CD4-positive, alpha-beta T cell treated with Interferon alpha-2 for 1 hour (primary cell): ENCODE measurements around the gene PTPN14.
"Not testable (repeated sequence)": the region's sequence is repeated elsewhere in the genome, so short reads cannot be mapped to it uniquely, and the experiment has no call there.

Source experiments
- DNase-seq, 2 donors: peaks; one replicate each; pipeline ENCODE4 v3.0.0-alpha.2; 2020 to 2022

PTPN14 gene

GRCh38 chr1:214506972-214507431 is 44.4 kb downstream of the PTPN14 start:
- DNase-seq: no peak

DNA sequence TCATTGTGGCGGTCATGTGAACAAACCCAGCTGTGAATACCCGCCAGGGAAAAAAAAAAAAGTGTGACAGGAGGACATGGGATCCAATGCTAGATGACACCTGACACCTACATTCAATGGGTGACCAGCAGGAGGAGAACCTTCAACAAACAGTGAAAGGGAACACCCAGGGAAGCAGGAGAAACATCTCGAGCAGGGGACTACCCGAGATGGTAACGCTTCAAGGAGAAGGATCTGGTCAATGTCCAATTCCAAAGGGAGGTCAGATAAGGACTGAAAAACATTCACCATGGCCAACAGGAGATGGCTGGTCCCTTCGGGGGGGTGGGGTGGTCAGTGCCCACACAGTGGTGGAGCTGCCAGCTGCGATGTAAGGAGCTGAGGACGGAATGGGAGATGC is 46.3 kb downstream of the PTPN14 start:
- no peak for DNase-seq

- no peak for DNase-seq
Measured at GRCh38 chr1:214504330-214504729, 47.1 kb downstream of the PTPN14 start.

- DNase-seq: no peak
Measured at GRCh38 chr1:214503553-214503952, 47.8 kb downstream of the PTPN14 start.

DNA sequence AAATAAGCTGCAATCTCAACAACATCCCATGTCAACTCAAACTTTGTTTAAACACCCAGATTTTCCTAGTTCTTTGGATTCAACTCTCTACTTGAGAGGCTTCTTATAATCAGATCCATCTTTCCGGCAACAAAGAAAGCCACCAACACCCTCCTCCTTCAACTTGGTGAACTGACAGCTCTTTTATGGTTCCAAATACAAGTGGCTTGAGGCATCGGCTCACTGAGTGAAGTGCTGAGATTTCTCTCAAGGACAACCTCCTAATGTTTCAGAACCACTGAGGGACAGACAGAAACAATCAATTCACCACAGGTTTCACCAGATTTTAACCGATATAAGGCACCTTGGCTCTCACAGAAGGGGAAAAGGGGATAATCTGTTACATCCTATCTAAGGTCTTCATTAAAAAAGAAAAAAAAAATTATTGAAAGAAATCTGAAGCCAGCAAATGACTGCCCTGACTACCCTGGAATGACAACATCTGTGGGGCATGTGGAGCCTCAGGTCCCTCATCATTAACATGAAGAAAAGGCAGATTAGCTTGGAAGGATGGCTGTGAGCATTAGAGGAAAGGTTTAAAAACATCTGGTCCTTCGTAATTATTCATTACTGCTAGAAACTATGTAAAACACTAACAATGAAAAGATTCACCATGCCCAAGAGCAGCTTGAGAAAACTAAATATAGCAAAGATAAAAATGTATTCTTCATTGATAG is 50.9 kb downstream of the PTPN14 start:
- DNase-seq: no peak

DNA sequence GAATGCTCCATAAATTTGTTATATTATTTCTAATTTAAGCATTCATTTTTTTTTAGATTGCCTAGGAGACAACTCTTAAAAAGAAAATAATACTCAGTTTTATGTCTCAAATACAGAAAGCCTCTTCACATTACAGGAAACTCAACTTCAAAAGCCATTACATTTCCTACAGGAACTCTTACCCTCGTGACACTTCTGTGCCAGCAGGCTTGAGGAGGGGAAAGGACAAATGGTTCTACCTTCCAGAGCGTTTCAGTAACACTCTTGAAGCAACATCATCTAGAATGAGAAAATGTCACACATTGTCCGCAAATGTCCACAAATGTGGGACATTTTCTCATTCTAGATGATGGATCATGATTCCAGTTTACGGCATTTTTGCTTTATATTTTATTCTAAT is 51.7 kb downstream of the PTPN14 start:
- DNase-seq: no peak

GRCh38 chr1:214498021-214498420 is 53.4 kb downstream of the PTPN14 start:
- no peak for DNase-seq

DNA sequence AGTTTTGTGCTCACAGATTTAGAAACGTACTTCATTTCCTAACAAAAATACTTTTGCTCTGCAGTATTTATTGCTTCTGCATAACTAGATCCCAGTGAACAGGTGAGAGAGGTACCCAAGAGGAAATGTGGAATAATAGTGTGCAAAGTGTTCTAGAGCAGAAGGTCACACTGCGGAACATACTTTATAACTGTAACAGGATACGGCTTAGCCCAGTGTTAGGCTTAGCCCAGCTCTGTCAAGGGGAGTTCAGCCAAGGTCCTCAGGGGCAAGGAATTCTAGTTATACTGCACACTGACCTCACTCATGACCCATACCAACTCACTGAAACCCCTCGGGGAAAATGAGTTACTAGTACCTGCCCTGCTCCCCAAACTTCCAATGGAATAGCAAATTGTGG is 55.3 kb downstream of the PTPN14 start:
- no peak for DNase-seq

DNA sequence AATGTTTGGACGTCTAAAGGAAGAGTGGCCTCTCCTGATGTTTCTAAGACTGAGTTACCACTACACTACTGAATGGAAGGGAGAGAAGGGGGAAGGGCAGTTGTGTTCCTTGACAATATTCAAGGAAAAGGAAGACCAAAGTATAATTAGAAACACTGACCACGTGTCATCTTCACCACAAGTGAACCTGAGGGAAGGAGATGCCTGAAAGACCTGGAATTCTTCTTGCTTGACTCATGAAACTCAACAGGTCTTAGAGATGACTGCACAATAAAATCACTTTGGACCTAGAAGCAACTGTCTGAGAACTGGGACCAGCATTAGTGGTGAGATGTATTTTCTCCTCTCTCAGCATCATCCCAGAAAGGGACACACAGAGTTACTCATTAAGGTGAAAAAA is 56.7 kb downstream of the PTPN14 start:
- no peak for DNase-seq

DNA sequence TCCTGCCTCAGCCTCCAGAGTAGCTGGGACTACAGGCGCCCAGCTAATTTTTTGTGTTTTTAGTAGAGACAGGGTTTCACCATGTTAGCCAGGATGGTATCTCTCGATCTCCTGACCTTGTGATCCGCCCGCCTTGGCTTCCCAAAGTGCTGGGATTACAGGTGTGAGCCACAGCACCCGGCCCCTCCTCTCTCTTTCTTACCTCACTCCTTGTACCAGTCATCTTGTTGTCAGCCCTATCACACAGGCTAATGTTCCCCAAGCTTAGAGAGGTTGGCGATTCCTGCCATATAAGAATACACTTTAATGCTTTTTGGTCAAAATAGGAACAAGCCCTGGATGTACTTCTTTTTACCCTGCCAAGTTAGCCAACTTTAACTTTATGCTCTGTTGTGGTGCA is 57.2 kb downstream of the PTPN14 start:
- not testable (repeated sequence) for DNase-seq

GRCh38 chr1:214493126-214493796 is 58.1 kb downstream of the PTPN14 start:
- DNase-seq: no peak

DNA sequence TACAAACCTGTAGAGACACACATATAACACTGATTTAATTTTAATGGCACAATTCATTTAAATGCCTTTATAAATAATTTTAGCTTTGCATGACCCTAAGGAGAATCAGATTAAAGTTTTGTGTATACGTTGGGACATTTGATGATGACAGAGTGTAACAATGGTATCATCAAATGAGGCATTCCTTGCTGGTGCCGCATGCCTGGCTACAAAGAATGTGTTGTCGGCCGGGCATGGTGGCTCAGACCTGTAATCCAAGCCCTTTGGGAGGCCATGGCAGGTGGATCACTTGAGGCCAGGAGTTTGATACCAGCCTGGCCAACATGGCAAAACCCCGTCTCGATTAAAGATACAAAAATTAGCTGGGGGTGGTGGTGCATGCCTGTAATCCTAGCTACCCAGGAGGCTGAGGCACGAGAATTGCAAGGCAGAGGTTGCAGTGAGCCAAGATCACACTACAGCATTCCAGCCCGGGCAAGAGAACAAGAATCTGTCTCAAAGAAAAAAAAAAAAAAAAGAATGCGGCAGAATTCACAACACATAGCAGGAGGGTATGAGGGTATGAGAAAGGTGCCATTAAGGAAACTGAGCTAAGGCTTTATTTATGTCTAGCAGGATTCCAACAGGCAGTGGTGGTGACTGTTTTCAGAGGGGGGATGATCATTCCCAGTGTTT is 58.9 kb downstream of the PTPN14 start:
- DNase-seq: no peak

GRCh38 chr1:214491468-214492146 is 59.8 kb downstream of the PTPN14 start:
- no peak for DNase-seq

DNA sequence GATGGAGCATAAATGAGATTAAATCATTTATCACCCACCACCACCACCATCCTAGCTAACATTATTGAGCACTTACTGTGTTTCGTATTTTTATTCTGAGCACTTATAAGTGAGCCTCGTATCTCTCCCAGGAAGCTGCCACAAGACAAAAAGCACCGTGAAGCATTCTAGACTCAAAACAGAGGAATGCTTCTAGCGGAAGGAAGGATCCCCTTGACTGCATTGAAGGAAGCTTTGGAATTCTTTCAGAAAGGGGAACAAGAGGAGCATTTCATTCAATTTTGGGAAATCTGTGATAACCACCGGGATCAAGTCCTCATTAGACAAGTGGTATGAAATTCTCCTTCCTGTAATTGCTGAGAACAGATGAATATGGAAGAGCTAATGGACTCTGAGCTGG is 66.3 kb downstream of the PTPN14 start:
- DNase-seq: no peak

DNA sequence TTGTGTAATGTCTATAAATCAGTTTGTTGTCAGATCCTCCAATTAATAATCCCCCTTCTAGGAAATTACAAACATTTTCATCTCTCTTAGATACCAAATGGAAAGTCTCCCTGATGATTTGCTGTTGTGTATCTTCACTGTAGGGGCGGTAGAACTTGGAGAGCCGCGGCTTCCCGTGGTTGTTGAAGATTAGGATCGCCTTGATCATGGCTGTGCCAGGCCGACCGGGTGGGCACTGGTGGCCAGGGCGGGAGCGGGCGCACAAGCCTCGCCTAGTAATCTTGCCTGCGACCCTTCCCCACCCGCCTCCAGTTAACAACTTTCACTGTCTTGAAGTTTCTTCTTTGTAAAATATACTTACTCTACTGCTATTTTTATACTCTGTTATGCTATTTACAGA is 68.2 kb downstream of the PTPN14 start:
- DNase-seq: not testable (repeated sequence)

DNA sequence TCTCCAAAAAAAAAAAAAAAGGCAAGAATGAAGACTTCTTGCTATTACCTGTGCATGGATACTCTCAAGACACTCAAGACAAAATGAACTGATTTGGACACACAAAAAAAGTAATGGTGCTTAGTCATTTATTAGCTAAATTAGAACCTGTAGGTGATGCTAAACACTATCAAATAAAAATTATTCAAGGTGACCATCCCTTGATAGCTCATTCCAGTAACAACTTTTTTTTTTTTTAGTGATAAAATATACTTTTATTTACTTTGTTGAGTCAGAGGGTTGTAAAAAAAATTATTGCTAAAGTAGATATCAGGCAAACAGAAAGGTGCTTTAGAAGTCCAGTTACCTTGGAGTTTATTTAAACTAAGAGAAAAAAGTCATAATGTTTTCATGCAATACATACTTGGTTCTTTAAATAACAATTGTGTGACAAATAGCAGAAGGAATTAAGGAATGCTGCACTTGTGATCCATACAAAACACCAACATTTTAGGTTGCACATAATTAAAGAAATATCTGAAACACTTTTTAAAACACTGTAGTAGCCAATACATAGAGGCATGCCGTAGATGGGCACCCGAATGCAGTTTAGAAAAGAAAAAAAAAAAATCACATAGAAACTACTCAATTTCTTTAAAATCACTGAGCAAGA is 69.3 kb downstream of the PTPN14 start:
- not testable (repeated sequence) for DNase-seq

GRCh38 chr1:214476986-214477870 is 74.2 kb downstream of the PTPN14 start:
- DNase-seq: no peak

- no peak for DNase-seq
Measured at GRCh38 chr1:214476229-214476985, 75.0 kb downstream of the PTPN14 start.

DNA sequence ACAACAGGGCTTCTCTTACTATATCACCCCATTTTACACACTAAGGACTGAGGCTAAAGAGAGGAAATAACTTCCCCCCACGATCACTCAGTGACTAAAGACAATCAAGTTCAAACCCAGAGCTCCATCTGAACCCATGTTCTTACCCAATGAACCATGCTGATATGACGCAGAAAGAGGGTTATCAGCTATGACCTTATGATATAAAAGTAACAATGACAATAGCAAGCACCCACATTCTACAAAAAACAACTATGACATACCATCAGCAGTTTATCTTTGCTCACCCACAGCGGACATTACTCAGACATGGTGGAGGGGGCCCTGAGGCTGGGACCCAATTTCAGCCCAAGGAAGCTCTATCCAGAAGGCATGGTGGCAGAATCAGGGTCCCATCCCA is 75.7 kb downstream of the PTPN14 start:
- DNase-seq: no peak

- DNase-seq: no peak
Measured at GRCh38 chr1:214475331-214475730, 76.1 kb downstream of the PTPN14 start.

DNA sequence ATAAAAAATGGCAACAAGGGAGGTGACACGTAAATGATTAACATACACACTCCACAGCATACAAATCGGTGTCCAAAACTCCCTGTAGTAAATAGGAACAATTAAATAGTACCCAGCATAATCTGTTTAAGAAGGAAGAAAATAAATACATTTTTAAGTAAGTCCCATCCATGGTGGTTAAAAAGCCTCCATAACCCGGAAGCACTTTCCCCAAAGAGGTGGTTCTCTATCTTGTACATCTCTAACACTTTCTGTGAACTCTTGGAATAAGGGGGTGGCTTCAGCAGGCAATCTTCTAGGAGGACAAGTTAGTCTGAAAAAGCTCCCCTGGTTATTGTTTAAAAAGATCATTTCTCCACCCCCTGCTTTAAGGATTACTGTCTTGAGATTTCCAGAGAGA is 76.9 kb downstream of the PTPN14 start:
- DNase-seq: no peak
